IMR-90 (cell line): ENCODE measurements around the gene PDE4B. TPM values are rescaled to one million over a fixed set of nuclear protein-coding genes. Genes with fewer than 3 reads are reported as not detected.

Experiments used
- ATAC-seq: fragments of 200-7000 bp; cut with Tn5 transposase; 2 replicates; pipeline ENCODE4 v1.9.1; 2020; ENCODE audit warnings: low read depth, mild to moderate bottlenecking, moderate library complexity
- BruUV-seq: library from RNA; stranded (reverse); fragments of 400-500 nt; replicated peaks from 2 replicates; lab custom pipeline; 2021; lab: Mats Ljungman, UMichigan
- CTCF ChIA-PET: fragments of 300-600 bp; formaldehyde crosslinking; extraction: SDS; loops from one replicate; lab custom pipeline; 2021; ENCODE audit warnings: antibody characterized with exemption; lab: Yijun Ruan, JAX
- POLR2A ChIA-PET: fragments of 300-600 bp; sonication (Branson Sonifier 250); formaldehyde crosslinking; loops from one replicate; lab custom pipeline; 2022; ENCODE audit warnings: antibody characterized with exemption; ENCODE audit not compliant: unreplicated experiment; lab: Charles Lee
- DNase-seq: peaks from one replicate; pipeline ENCODE4 v3.0.0; 2013
- H2AFZ ChIP-seq: replicated peaks from 2 replicates; pipeline ENCODE3; 2013; ENCODE audit warnings: low read length, mild to moderate bottlenecking; ENCODE audit not compliant: poor library complexity
- H2AK5ac ChIP-seq: 2 replicates; pipeline ENCODE4 v1.6.1; 2013; ENCODE audit warnings: low read depth, low read length, inconsistent platforms
- H2AK9ac ChIP-seq: replicated peaks from 2 replicates; pipeline ENCODE3; 2013; ENCODE audit warnings: mild to moderate bottlenecking, low read depth, low read length, moderate library complexity; ENCODE audit not compliant: poor library complexity
- H2BK120ac ChIP-seq: 2 replicates; pipeline ENCODE4 v1.6.1; 2013; ENCODE audit warnings: low read depth, low read length, inconsistent platforms
- H2BK15ac ChIP-seq: 3 replicates; pipeline ENCODE4 v1.6.1; 2013; ENCODE audit warnings: low read depth, low read length, inconsistent platforms
- H2BK20ac ChIP-seq: 2 replicates; pipeline ENCODE4 v1.6.1; 2013; ENCODE audit warnings: low read depth, mild to moderate bottlenecking, inconsistent platforms, low read length, moderate library complexity
- H2BK5ac ChIP-seq: 2 replicates; pipeline ENCODE4 v1.6.1; 2013; ENCODE audit warnings: mild to moderate bottlenecking, low read depth, low read length, inconsistent platforms; ENCODE audit not compliant: poor library complexity, severe bottlenecking
- H3K14ac ChIP-seq: replicated peaks from 2 replicates; pipeline ENCODE4 v1.6.1; 2013; ENCODE audit warnings: low read depth, low read length, inconsistent platforms
- H3K18ac ChIP-seq: 2 replicates; pipeline ENCODE4 v1.6.1; 2013; ENCODE audit warnings: low read depth, low read length, control low read depth
- H3K23ac ChIP-seq: 2 replicates; pipeline ENCODE4 v1.6.1; 2013; ENCODE audit warnings: low read depth, low read length, inconsistent platforms
- H3K27ac ChIP-seq: 2 replicates; pipeline ENCODE4 v1.5.1; 2013; ENCODE audit warnings: mild to moderate bottlenecking, control low read depth, low read length; ENCODE audit not compliant: insufficient read depth
- H3K27me3 ChIP-seq: 2 replicates; pipeline ENCODE4 v1.6.1; 2013; ENCODE audit warnings: low read length; ENCODE audit not compliant: control insufficient read depth, insufficient read depth
- H3K36me3 ChIP-seq: 2 replicates; pipeline ENCODE4 v1.6.1; 2013; ENCODE audit warnings: low read length, mixed read lengths; ENCODE audit not compliant: control insufficient read depth, insufficient read depth
- H3K4ac ChIP-seq: 2 replicates; pipeline ENCODE4 v1.6.1; 2013; ENCODE audit warnings: low read depth, low read length, inconsistent platforms
- H3K4me1 ChIP-seq: 2 replicates; pipeline ENCODE4 v1.6.1; 2013; ENCODE audit warnings: low read length, mixed read lengths; ENCODE audit not compliant: control insufficient read depth, insufficient read depth
- H3K4me2 ChIP-seq: 2 replicates; pipeline ENCODE4 v1.6.1; 2013; ENCODE audit warnings: low read depth, mild to moderate bottlenecking, control low read depth, low read length, moderate library complexity
- H3K4me3 ChIP-seq: 2 replicates; pipeline ENCODE4 v1.5.1; 2013; ENCODE audit warnings: low read depth, mild to moderate bottlenecking, control low read depth, low read length, moderate library complexity; ENCODE audit not compliant: insufficient read depth
- H3K56ac ChIP-seq: 2 replicates; pipeline ENCODE4 v1.6.1; 2013; ENCODE audit warnings: low read length, inconsistent platforms; ENCODE audit not compliant: insufficient read depth; ENCODE audit errors: extremely low read depth
- H3K79me1 ChIP-seq, 2 experiments: 2 replicates each; pipeline ENCODE4 v1.6.1; 2013; ENCODE audit warnings: low read length in 2 of 2, inconsistent platforms in 1 of 2, low read depth in 1 of 2
- H3K9ac ChIP-seq: 2 replicates; pipeline ENCODE4 v1.6.1; 2013; ENCODE audit warnings: low read depth, low read length, control low read depth
- H3K9me1 ChIP-seq: 2 replicates; pipeline ENCODE4 v1.6.1; 2013; ENCODE audit warnings: low read length, inconsistent platforms; ENCODE audit not compliant: insufficient read depth
- H3K9me3 ChIP-seq: 2 replicates; pipeline ENCODE4 v1.6.1; 2013; ENCODE audit warnings: low read length; ENCODE audit not compliant: control insufficient read depth, insufficient read depth
- H4K20me1 ChIP-seq: 2 replicates; pipeline ENCODE4 v1.6.1; 2013; ENCODE audit warnings: low read length, inconsistent platforms; ENCODE audit not compliant: insufficient read depth
- H4K5ac ChIP-seq: 2 replicates; pipeline ENCODE4 v1.6.1; 2013; ENCODE audit warnings: mild to moderate bottlenecking, low read depth, low read length, control low read depth
- H4K8ac ChIP-seq, 2 experiments: 2 replicates each; pipeline ENCODE4 v1.6.1; 2013; ENCODE audit warnings: low read depth in 2 of 2, low read length in 2 of 2, control low read depth in 1 of 2, inconsistent platforms in 1 of 2
- H4K91ac ChIP-seq: 2 replicates; pipeline ENCODE4 v1.6.1; 2013; ENCODE audit warnings: low read depth, low read length, inconsistent platforms; ENCODE audit not compliant: insufficient read depth
- BHLHE40 ChIP-seq: fragments of 150-350 bp; IDR thresholded peaks from 2 replicates; pipeline ENCODE4 v1.6.1; 2016; ENCODE audit warnings: mild to moderate bottlenecking, low read depth, low read length
- CEBPB ChIP-seq: IDR thresholded peaks from 2 replicates; pipeline ENCODE4 v1.6.1; 2012; ENCODE audit warnings: low read depth, low read length, improper control_type of control experiment
- CHD1 ChIP-seq: IDR thresholded peaks from 2 replicates; pipeline ENCODE4 v1.6.1; 2012; ENCODE audit warnings: low read depth, low read length, improper control_type of control experiment
- FOS ChIP-seq: fragments of 150-350 bp; IDR thresholded peaks from 2 replicates; pipeline ENCODE4 v1.6.1; 2016; ENCODE audit warnings: low read depth, low read length
- MAFK ChIP-seq: IDR thresholded peaks from 2 replicates; pipeline ENCODE4 v1.6.1; 2012; ENCODE audit warnings: low read depth, low read length, improper control_type of control experiment
- MAZ ChIP-seq: IDR thresholded peaks from 2 replicates; pipeline ENCODE4 v1.6.1; 2012; ENCODE audit warnings: low read depth, mild to moderate bottlenecking, low read length, improper control_type of control experiment, moderate library complexity, borderline replicate concordance
- MXI1 ChIP-seq: IDR thresholded peaks from 2 replicates; pipeline ENCODE4 v1.6.1; 2012; ENCODE audit warnings: low read depth, mild to moderate bottlenecking, low read length, moderate library complexity, borderline replicate concordance
- NFE2L2 ChIP-seq: fragments of 150-350 bp; IDR thresholded peaks from 2 replicates; pipeline ENCODE4 v1.6.1; 2016; ENCODE audit warnings: low read depth, mild to moderate bottlenecking, low read length
- POLR2A ChIP-seq: IDR thresholded peaks from 2 replicates; pipeline ENCODE4 v1.6.1; 2012; ENCODE audit warnings: mild to moderate bottlenecking, low read depth, low read length
- RAD21 ChIP-seq: IDR thresholded peaks from 2 replicates; pipeline ENCODE4 v1.6.1; 2012; ENCODE audit warnings: low read length, improper control_type of control experiment
- RCOR1 ChIP-seq: IDR thresholded peaks from 2 replicates; pipeline ENCODE4 v1.6.1; 2012; ENCODE audit warnings: mild to moderate bottlenecking, low read length, improper control_type of control experiment; ENCODE audit not compliant: insufficient replicate concordance
- RFX5 ChIP-seq: IDR thresholded peaks from 2 replicates; pipeline ENCODE4 v1.8.0; 2012; ENCODE audit warnings: low read depth, mild to moderate bottlenecking, low read length, moderate library complexity
- SMC3 ChIP-seq: fragments of 150-350 bp; IDR thresholded peaks from 2 replicates; pipeline ENCODE4 v1.6.1; 2016; ENCODE audit warnings: low read depth, mild to moderate bottlenecking, antibody characterized with exemption, low read length, moderate library complexity
- WGBS, 2 experiments: methylation state at CpG; one replicate each; pipeline versions ENCODE4 v1.1.5 to v1.1.7; 2013; ENCODE audit warnings: missing lambda C conversion rate in 2 of 2; ENCODE audit not compliant: insufficient read length in 1 of 2; ENCODE audit errors: extremely low coverage in 2 of 2; 5-methylcytosine and 5-hydroxymethylcytosine counted together
- dilution Hi-C: fragments of 300-500 bp; cut with HindIII; formaldehyde crosslinking; loops from one replicate; pipeline ENCODE4 v1.14.3; 2018; ENCODE audit warnings: low sequenced_read_pairs; ENCODE audit not compliant: unreplicated experiment
- in situ Hi-C: fragments of 300-500 bp; cut with MboI; formaldehyde crosslinking; loops from 3 replicates; pipeline ENCODE4 v1.14.3; 2019; ENCODE audit warnings: low sequenced_read_pairs, inconsistent platforms, mixed read lengths
- intact Hi-C: fragments of 100-400 bp; cut with micrococcal nuclease; formaldehyde crosslinking; loops from 2 replicates; pipeline ENCODE4 v1.10.0; 2022
- polyA plus RNA-seq, 3 experiments: library from polyadenylated mRNA; depleted of rRNA; stranded (reverse); fragments of >200 nt; gene quantifications; 2 replicates each; pipeline ENCODE4 v1.2.3, GENCODE V29; 2012; ENCODE audit warnings: low replicate concordance in 1 of 3
- total RNA-seq: library from RNA; depleted of rRNA; stranded (reverse); fragments of >200 nt; gene quantifications from 2 replicates; pipeline ENCODE4 v1.2.3, GENCODE V29; 2012
- TF ChIP-seq, protein P1 (sequence below): fragments of 150-350 bp; IDR thresholded peaks from 2 replicates; pipeline ENCODE4 v1.6.1; 2016; ENCODE audit warnings: low read depth, mild to moderate bottlenecking, low read length, moderate library complexity, borderline replicate concordance
- TF ChIP-seq, protein P2 (sequence below): fragments of 150-350 bp; IDR thresholded peaks from 2 replicates; pipeline ENCODE4 v1.6.1; 2017; ENCODE audit warnings: mild to moderate bottlenecking, antibody characterized with exemption, low read length, low read depth
- TF ChIP-seq, protein P3 (sequence below): conservative IDR thresholded peaks from 2 replicates; pipeline ENCODE4 v1.5.1; 2012; ENCODE audit warnings: mild to moderate bottlenecking, low read depth, low read length, improper control_type of control experiment

The PDE4B gene
- total and polyA plus RNA-seq, 2 of the 4 experiments (the other 2 are of a cell fraction), result 5.8 to 21.3 TPM

DNA sequence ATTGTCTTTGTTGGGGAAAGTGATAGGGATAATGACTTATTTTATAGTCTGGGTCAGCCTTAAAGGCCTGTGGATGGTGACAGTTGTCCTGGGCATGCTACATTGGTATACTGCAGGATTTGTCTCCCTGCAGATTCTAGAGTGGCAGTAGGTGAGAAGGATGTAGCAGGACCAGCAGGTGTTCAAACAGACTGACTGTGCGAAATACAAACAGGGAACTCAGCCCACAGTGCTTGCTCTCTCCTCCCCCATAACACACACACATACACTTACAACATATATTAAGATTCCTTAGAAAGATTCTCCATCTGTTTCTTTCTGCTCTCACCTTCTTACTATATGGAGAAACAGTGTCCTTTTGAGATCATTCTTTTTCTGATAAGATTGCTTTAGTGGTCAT is 6.9 kb downstream of the PDE4B start:
- Histone ChIP-seq H3K4me1 (peaks cover 3% of the 10 kb centered on the region; the same call in 1 of the 2 replicates), H2AK5ac (no peak overlapping the region), H3K9me1 (no peaks in the 10 kb centered on the region), H3K56ac (no peak overlapping the region), H3K27ac (no peak overlapping the region), H4K91ac (no peak overlapping the region), H3K4me3 (no peak overlapping the region), H2AFZ (no peak overlapping the region), H3K36me3 (no peaks in the 10 kb centered on the region), H3K27me3 (no peaks in the 10 kb centered on the region), H4K8ac (no peak overlapping the region; a peak in 1 of 4 replicates), H4K20me1 (no peaks in the 10 kb centered on the region), H3K79me1 (no peaks in the 10 kb centered on the region), H3K9me3 (no peaks in the 10 kb centered on the region), H2BK120ac (no peak overlapping the region), H3K23ac (no peak overlapping the region), H3K14ac (no peak overlapping the region), H3K9ac (no peak overlapping the region), H4K5ac (no peak overlapping the region), H3K4ac (no peak overlapping the region), H2BK5ac (no peak overlapping the region), H2AK9ac (no peak overlapping the region), H3K18ac (no peak overlapping the region), H2BK20ac (no peak overlapping the region), H3K4me2 (no peak overlapping the region), H2BK15ac (no peak overlapping the region)
- in situ Hi-C loops, result no loop called here
- ChIA-PET CTCF (no interaction called here), POLR2A (no interaction called here)
- dilution Hi-C loops, result no loop called here
- ATAC-seq (no peak), DNase-seq (no peak)
- TF ChIP-seq POLR2A (no peak), BHLHE40 (no peak), CHD1 (no peak), RAD21 (no peak), MXI1 (no peak), FOS (no peak), MAZ (no peak), RFX5 (no peak), SMC3 (no peak), NFE2L2 (no peak), RCOR1 (no peak), CEBPB (no peak), MAFK (no peak)
- TF ChIP-seq, protein P1, sequence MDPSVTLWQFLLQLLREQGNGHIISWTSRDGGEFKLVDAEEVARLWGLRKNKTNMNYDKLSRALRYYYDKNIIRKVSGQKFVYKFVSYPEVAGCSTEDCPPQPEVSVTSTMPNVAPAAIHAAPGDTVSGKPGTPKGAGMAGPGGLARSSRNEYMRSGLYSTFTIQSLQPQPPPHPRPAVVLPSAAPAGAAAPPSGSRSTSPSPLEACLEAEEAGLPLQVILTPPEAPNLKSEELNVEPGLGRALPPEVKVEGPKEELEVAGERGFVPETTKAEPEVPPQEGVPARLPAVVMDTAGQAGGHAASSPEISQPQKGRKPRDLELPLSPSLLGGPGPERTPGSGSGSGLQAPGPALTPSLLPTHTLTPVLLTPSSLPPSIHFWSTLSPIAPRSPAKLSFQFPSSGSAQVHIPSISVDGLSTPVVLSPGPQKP, result no peak
- TF ChIP-seq, protein P2, sequence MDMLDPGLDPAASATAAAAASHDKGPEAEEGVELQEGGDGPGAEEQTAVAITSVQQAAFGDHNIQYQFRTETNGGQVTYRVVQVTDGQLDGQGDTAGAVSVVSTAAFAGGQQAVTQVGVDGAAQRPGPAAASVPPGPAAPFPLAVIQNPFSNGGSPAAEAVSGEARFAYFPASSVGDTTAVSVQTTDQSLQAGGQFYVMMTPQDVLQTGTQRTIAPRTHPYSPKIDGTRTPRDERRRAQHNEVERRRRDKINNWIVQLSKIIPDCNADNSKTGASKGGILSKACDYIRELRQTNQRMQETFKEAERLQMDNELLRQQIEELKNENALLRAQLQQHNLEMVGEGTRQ, result no peak
- TF ChIP-seq, protein P3, sequence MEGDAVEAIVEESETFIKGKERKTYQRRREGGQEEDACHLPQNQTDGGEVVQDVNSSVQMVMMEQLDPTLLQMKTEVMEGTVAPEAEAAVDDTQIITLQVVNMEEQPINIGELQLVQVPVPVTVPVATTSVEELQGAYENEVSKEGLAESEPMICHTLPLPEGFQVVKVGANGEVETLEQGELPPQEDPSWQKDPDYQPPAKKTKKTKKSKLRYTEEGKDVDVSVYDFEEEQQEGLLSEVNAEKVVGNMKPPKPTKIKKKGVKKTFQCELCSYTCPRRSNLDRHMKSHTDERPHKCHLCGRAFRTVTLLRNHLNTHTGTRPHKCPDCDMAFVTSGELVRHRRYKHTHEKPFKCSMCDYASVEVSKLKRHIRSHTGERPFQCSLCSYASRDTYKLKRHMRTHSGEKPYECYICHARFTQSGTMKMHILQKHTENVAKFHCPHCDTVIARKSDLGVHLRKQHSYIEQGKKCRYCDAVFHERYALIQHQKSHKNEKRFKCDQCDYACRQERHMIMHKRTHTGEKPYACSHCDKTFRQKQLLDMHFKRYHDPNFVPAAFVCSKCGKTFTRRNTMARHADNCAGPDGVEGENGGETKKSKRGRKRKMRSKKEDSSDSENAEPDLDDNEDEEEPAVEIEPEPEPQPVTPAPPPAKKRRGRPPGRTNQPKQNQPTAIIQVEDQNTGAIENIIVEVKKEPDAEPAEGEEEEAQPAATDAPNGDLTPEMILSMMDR, result no peak
- intact Hi-C loops, result loop anchor here (10.0 kb wide), 2 partner anchors 155 to 445 kb away; no protein-coding TSS in a partner anchor
- no TSS peak for BruUV-seq
- no CpG with 5 or more reads among the region's 1 CpG for WGBS, 2 experiments
